BJ (cell line): Measurements from ENCODE around the gene MND1. TPM values are rescaled to one million over a fixed set of nuclear protein-coding genes. Genes with fewer than 3 reads are reported as not detected.

ENCODE experiments used
- CTCF ChIA-PET: fragments of 350-600 bp; formaldehyde crosslinking; extraction: SDS; loops from one replicate; lab custom pipeline; 2021; ENCODE audit warnings: antibody characterized with exemption, inconsistent platforms; lab: Yijun Ruan, JAX
- POLR2A ChIA-PET: fragments of 300-600 bp; sonication (Branson Sonifier 250); formaldehyde crosslinking; extraction: SDS; loops from one replicate; lab custom pipeline; 2021; ENCODE audit warnings: antibody characterized with exemption; lab: Charles Lee
- DNase-seq: peaks from one replicate; pipeline ENCODE4 v3.0.0-alpha.2; 2011; ENCODE audit warnings: low read depth
- H3K27me3 ChIP-seq: 2 replicates; pipeline ENCODE4 v1.6.0; 2011; ENCODE audit warnings: low read length; ENCODE audit not compliant: control insufficient read depth, insufficient read depth
- H3K36me3 ChIP-seq: 2 replicates; pipeline ENCODE4 v1.5.1; 2011; ENCODE audit warnings: low read length; ENCODE audit not compliant: control insufficient read depth, insufficient read depth
- H3K4me3 ChIP-seq: 2 replicates; pipeline ENCODE4 v1.5.1; 2011; ENCODE audit warnings: low read depth, mild to moderate bottlenecking, control low read depth, low read length
- CTCF ChIP-seq: IDR thresholded peaks from 2 replicates; pipeline ENCODE4 v1.5.1; 2011; ENCODE audit warnings: low read depth, mild to moderate bottlenecking, control low read depth, inconsistent platforms, low read length, moderate library complexity; ENCODE audit not compliant: insufficient read depth
- polyA plus RNA-seq: library from polyadenylated mRNA; depleted of rRNA; stranded (reverse); fragments of >200 nt; gene quantifications from 2 replicates; pipeline ENCODE4 v1.2.3, GENCODE V29; 2011

MND1 gene
- polyA plus RNA-seq, 1 experiment, result 0.44 TPM

- DNase-seq, result no peak
- no peak for TF ChIP-seq CTCF
- Histone ChIP-seq H3K4me3 (no peak overlapping the region), H3K36me3 (no peaks in the 10 kb centered on the region), H3K27me3 (no peaks in the 10 kb centered on the region)
- ChIA-PET POLR2A (interaction anchor here (0.6 kb wide), 1 partner anchor 50 kb away, joined by 8 read pairs; no protein-coding TSS in a partner anchor), CTCF (interaction anchor here (0.6 to 1.5 kb wide), 5 partner anchors 10 to 152 kb away, joined by 3 to 6 read pairs (median 4); no protein-coding TSS in a partner anchor)
These were observed 30.8 kb downstream of the MND1 start for GRCh38 chr4:153375303-153375702.

- no peak for TF ChIP-seq CTCF
- DNase-seq, result no peak
- Histone ChIP-seq H3K36me3 (no peaks in the 10 kb centered on the region), H3K27me3 (no peaks in the 10 kb centered on the region), H3K4me3 (no peak overlapping the region)
- POLR2A ChIA-PET, result no interaction called here
- CTCF ChIA-PET, result no interaction called here
These were observed 38.6 kb downstream of the MND1 start for GRCh38 chr4:153383131-153383530.

GRCh38 chr4:153384160-153384559 lies 39.7 kb downstream of the MND1 start:
- DNase-seq, result no peak
- CTCF ChIA-PET, result interaction anchor here (1.3 kb wide), 1 partner anchor 12 kb away, joined by 3 read pairs; no protein-coding TSS in a partner anchor
- H3K4me3 ChIP-seq, result no peak overlapping the region

GRCh38 chr4:153385784-153386183 lies 41.3 kb downstream of the MND1 start:
- no peak overlapping the region for H3K4me3 ChIP-seq
- H3K27me3 ChIP-seq, result no peaks in the 10 kb centered on the region
- TF ChIP-seq CTCF, result no peak
- CTCF ChIA-PET, result interaction anchor here (1.2 kb wide), 1 partner anchor 10 kb away, joined by 6 read pairs; no protein-coding TSS in a partner anchor
- no peaks in the 10 kb centered on the region for H3K36me3 ChIP-seq
- POLR2A ChIA-PET, result no interaction called here
- no peak for DNase-seq

More at GRCh38 chr4:153384160-153384559, 39.7 kb downstream of the MND1 start:
- Histone ChIP-seq H3K36me3 (no peaks in the 10 kb centered on the region), H3K27me3 (no peaks in the 10 kb centered on the region)
- TF ChIP-seq CTCF, result no peak
- POLR2A ChIA-PET, result no interaction called here

- H3K27me3 ChIP-seq, result no peaks in the 10 kb centered on the region
- no peak overlapping the region for H3K4me3 ChIP-seq
- no peak for TF ChIP-seq CTCF
- POLR2A ChIA-PET, result no interaction called here
- DNase-seq, result no peak
- H3K36me3 ChIP-seq, result no peaks in the 10 kb centered on the region
- CTCF ChIA-PET, result interaction anchor here (0.6 to 1.7 kb wide), 2 partner anchors 10 to 12 kb away, joined by 3 to 4 read pairs; no protein-coding TSS in a partner anchor
These were observed 43.5 kb downstream of the MND1 start for GRCh38 chr4:153387981-153388380.
